Posterior vena cava (tissue), 2 donors: ENCODE measurements around the gene LLCFC1. TPM values are rescaled to one million over a fixed set of nuclear protein-coding genes. Genes with fewer than 3 reads are reported as not detected.

Experiments used
- DNase-seq: peaks from one replicate; pipeline ENCODE4 v3.0.0-alpha.2; 2020; ENCODE audit warnings: low spot score
- intact Hi-C, 2 donors: fragments of 100-400 bp; cut with DNase I; formaldehyde crosslinking; loops; one replicate each; pipeline versions ENCODE4 v1.14.1 to v1.14.2; 2022 to 2023
- long read RNA-seq, 2 donors: library from polyadenylated mRNA; unstranded; transcript quantifications; one replicate each; pipeline ENCODE4 v2.0.0, GENCODE V29; 2020 to 2021
- total RNA-seq, 2 donors: library from RNA; stranded (reverse); fragmentation: NEBNext Ultra II Directional; extraction: Animal tissue kit (Norgen Biotek cat#: 25700); gene quantifications; one replicate each; pipeline ENCODE4 v1.2.1, GENCODE V29; 2021
- donor health status: DM: yes; HTN: yes; CAD: no.
- donor health status: DM: yes; HTN: yes; CAD: no.

Gene LLCFC1
- not detected for total RNA-seq
- long read RNA-seq, donor 1 = 0 reads
- long read RNA-seq, donor 2 = 0 reads

GRCh38 chr7:142939226-142939910 is at the start of gene LLCFC1:
LLCFC1 (plus strand) TSS chr7:142939484; CDS start chr7:142939622, 138 bp downstream.
- DNase-seq = no peak
- intact Hi-C loops = no loop called here

GRCh38 chr7:142889816-142890215 is 49.5 kb upstream of the LLCFC1 start:
- no peak for DNase-seq
- intact Hi-C loops = no loop called here

- intact Hi-C loops = no loop called here
- no peak for DNase-seq
Observed at GRCh38 chr7:142890874-142891485, 48.3 kb upstream of the LLCFC1 start.

- no peak for DNase-seq
- intact Hi-C loops = no loop called here
Observed at GRCh38 chr7:142891490-142892082, 47.7 kb upstream of the LLCFC1 start.

GRCh38 chr7:142892951-142893350 is 46.3 kb upstream of the LLCFC1 start:
- no peak for DNase-seq
- intact Hi-C loops = no loop called here

GRCh38 chr7:142894112-142894984 is 44.9 kb upstream of the LLCFC1 start:
- intact Hi-C loops = no loop called here
- no peak for DNase-seq

- intact Hi-C loops = no loop called here
- no peak for DNase-seq
Observed at GRCh38 chr7:142894985-142895593, 44.2 kb upstream of the LLCFC1 start.

- intact Hi-C loops = no loop called here
- DNase-seq = no peak
Observed at GRCh38 chr7:142896151-142896550, 43.1 kb upstream of the LLCFC1 start.

- DNase-seq = no peak
- intact Hi-C loops = no loop called here
Observed at GRCh38 chr7:142896741-142897379, 42.4 kb upstream of the LLCFC1 start.

GRCh38 chr7:142897691-142898090 is 41.6 kb upstream of the LLCFC1 start:
- DNase-seq = no peak
- intact Hi-C loops = no loop called here

- intact Hi-C loops = no loop called here
- DNase-seq = no peak
Observed at GRCh38 chr7:142898377-142899170, 40.7 kb upstream of the LLCFC1 start.

GRCh38 chr7:142899661-142900060 is 39.6 kb upstream of the LLCFC1 start:
- DNase-seq = no peak
- intact Hi-C loops = no loop called here

- intact Hi-C loops = no loop called here
- DNase-seq = no peak
Observed at GRCh38 chr7:142901426-142902259, 37.6 kb upstream of the LLCFC1 start.

GRCh38 chr7:142904128-142904527 is 35.2 kb upstream of the LLCFC1 start:
- intact Hi-C loops = no loop called here

GRCh38 chr7:142905759-142906158 is 33.5 kb upstream of the LLCFC1 start:
- intact Hi-C loops = loop anchor here in 1 of 2 donors (1.0 kb wide), 1 partner anchor 28 kb away; the partner anchor contains the start of gene TRPV5
- no peak for DNase-seq

More at GRCh38 chr7:142904128-142904527, 35.2 kb upstream of the LLCFC1 start:
- no peak for DNase-seq

- intact Hi-C loops = loop anchor here in 1 of 2 donors (1.0 kb wide), 1 partner anchor 27 kb away; the partner anchor contains the start of gene TRPV5
- DNase-seq = no peak
Observed at GRCh38 chr7:142906643-142907042, 32.6 kb upstream of the LLCFC1 start.

GRCh38 chr7:142908290-142908689 is 31.0 kb upstream of the LLCFC1 start:
- intact Hi-C loops = no loop called here
- no peak for DNase-seq
